ENCODE measurements around the gene CSNK2A1.

CSNK2A1 gene

GRCh38 chr20:519999-520398 lies 23.6 kb downstream of the CSNK2A1 start:
- TF ChIP-seq NFIC (IDR thresholded peaks at IDR 0.05): no peak
- TF ChIP-seq TCF12 (IDR thresholded peaks at IDR 0.05; ENCODE audit: low read depth): no peak
- no peak for TF ChIP-seq CREB1 (IDR thresholded peaks at IDR 0.05; ENCODE audit: low read depth)
- TF ChIP-seq MAX (IDR thresholded peaks at IDR 0.05): no peak
- TF ChIP-seq USF1 (IDR thresholded peaks at IDR 0.05): no peak
- no peak for TF ChIP-seq TEAD4 (IDR thresholded peaks at IDR 0.05)
- no peak for TF ChIP-seq YY1 (IDR thresholded peaks at IDR 0.05; ENCODE audit: low read depth)
- no peak for TF ChIP-seq EP300 (IDR thresholded peaks at IDR 0.05; ENCODE audit: borderline replicate concordance)
- no peak for TF ChIP-seq TAF1 (IDR thresholded peaks at IDR 0.05; ENCODE audit: low read depth)
- no peak for TF ChIP-seq FOXM1 (IDR thresholded peaks at IDR 0.05; ENCODE audit: borderline replicate concordance, low read depth)
- no peak for TF ChIP-seq REST (IDR thresholded peaks at IDR 0.05; ENCODE audit: low read depth)
- no peak for TF ChIP-seq ZBTB7A (IDR thresholded peaks at IDR 0.05; ENCODE audit: low read depth)
- no peak for TF ChIP-seq EGR1 (IDR thresholded peaks at IDR 0.05)
- no peak for TF ChIP-seq RAD21 (IDR thresholded peaks at IDR 0.05; ENCODE audit: low read depth)
- TF ChIP-seq CEBPB (IDR thresholded peaks at IDR 0.05): no peak

DNA sequence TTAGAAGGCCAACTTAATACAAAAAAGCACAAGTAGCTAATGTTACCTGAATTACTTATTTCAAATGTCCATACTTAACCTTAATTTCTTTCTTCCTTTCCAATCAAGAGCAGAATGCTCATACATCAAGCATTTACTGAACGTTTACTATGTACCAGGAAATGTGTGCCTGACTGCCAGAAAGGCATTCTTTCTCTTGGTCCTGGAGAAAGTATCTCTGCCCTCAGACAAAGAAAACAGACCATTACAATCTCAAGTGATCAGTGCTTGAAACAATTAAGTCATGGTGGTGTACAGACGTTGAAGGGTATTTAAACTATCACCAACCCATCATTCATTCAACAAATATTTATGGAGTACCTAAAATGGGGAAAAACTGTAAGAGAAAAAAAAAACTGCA lies 26.4 kb downstream of the CSNK2A1 start:
- no peak for TF ChIP-seq YY1 (IDR thresholded peaks at IDR 0.05; ENCODE audit: low read depth)
- no peak for TF ChIP-seq USF1 (IDR thresholded peaks at IDR 0.05)
- TF ChIP-seq CEBPB (IDR thresholded peaks at IDR 0.05): no peak
- TF ChIP-seq EP300 (IDR thresholded peaks at IDR 0.05; ENCODE audit: borderline replicate concordance): no peak
- TF ChIP-seq ZBTB7A (IDR thresholded peaks at IDR 0.05; ENCODE audit: low read depth): no peak

DNA sequence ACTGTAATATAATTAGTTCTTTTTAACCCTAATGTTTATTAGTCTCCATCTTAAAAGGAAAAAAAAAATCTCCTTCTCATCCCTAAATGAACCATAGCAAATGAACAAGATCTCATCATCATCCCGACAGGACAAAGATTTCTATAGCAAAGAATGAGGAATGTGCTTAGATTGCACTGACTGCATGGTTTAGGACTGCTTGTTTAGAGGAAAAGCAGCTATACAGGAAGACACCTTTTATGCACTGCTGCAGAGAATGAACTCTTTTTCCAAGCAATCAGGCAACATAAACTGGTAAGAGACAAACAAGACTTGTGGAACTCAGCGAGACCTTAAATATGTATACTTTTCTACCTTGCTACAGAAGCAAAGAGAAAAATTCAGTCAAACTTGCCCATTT lies 26.8 kb downstream of the CSNK2A1 start:
- TF ChIP-seq REST (IDR thresholded peaks at IDR 0.05; ENCODE audit: low read depth) (no peak), YY1 (IDR thresholded peaks at IDR 0.05; ENCODE audit: low read depth) (no peak), USF1 (IDR thresholded peaks at IDR 0.05) (no peak), MAX (IDR thresholded peaks at IDR 0.05) (no peak), ZBTB7A (IDR thresholded peaks at IDR 0.05; ENCODE audit: low read depth) (no peak), NFIC (IDR thresholded peaks at IDR 0.05) (no peak)

DNA sequence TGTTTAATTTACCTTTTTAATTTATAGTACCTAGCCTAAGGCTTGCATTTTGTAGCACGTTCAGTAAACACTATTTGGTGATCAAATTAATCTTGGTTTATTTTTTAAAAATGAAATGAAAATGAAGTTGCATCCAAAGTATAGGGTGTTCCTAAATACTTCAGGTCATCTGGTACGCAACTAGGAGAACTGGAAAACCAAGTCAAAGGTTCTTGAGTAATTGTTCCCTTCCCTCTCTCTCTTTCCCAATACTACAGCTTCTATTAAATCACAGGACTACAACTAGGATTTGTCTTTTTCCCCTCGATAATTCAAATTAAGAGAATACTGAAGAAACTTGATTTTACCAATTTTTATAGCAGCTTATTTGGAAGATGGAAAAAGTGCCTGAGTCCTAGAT lies 27.9 kb downstream of the CSNK2A1 start:
- TF ChIP-seq YY1 (IDR thresholded peaks at IDR 0.05; ENCODE audit: low read depth) (no peak), TAF1 (IDR thresholded peaks at IDR 0.05; ENCODE audit: low read depth) (no peak), NFIC (IDR thresholded peaks at IDR 0.05) (no peak), FOXM1 (IDR thresholded peaks at IDR 0.05; ENCODE audit: borderline replicate concordance, low read depth) (no peak), USF1 (IDR thresholded peaks at IDR 0.05) (no peak), RAD21 (IDR thresholded peaks at IDR 0.05; ENCODE audit: low read depth) (no peak), CREB1 (IDR thresholded peaks at IDR 0.05; ENCODE audit: low read depth) (no peak), REST (IDR thresholded peaks at IDR 0.05; ENCODE audit: low read depth) (no peak), EGR1 (IDR thresholded peaks at IDR 0.05) (no peak), TEAD4 (IDR thresholded peaks at IDR 0.05) (no peak), ZBTB7A (IDR thresholded peaks at IDR 0.05; ENCODE audit: low read depth) (no peak), MAX (IDR thresholded peaks at IDR 0.05) (no peak), EP300 (IDR thresholded peaks at IDR 0.05; ENCODE audit: borderline replicate concordance) (no peak), CEBPB (IDR thresholded peaks at IDR 0.05) (no peak), TCF12 (IDR thresholded peaks at IDR 0.05; ENCODE audit: low read depth) (no peak)

All from Ishikawa (cell line).